WTC11 (cell line): ENCODE data around the gene CAMSAP1. TPM values are rescaled to one million over a fixed set of nuclear protein-coding genes. Genes with fewer than 3 reads are reported as not detected.

Experiments used
- ATAC-seq: fragments of 200-7000 bp; cut with Tn5 transposase; 2 replicates; pipeline ENCODE4 v1.10.0; 2021; ENCODE audit warnings: mild to moderate bottlenecking, moderate library complexity
- CTCF ChIA-PET: fragments of 300-600 bp; sonication (Branson Sonifier 250); formaldehyde crosslinking; loops from one replicate; lab custom pipeline; 2021; ENCODE audit warnings: antibody characterized with exemption; lab: Charles Lee
- POLR2A ChIA-PET: fragments of 350-600 bp; sonication (Branson Sonifier 250); formaldehyde crosslinking; loops from one replicate; lab custom pipeline; 2021; ENCODE audit warnings: antibody characterized with exemption; lab: Charles Lee
- DNase-seq: peaks from one replicate; pipeline ENCODE4 v3.0.0; 2021; ENCODE audit warnings: low spot score
- H3K27ac Mint-ChIP-seq: 2 replicates; pipeline ENCODE4 v1.8.0; 2021; ENCODE audit warnings: mixed read lengths
- H3K27me3 Mint-ChIP-seq: 2 replicates; pipeline ENCODE4 v1.8.0; 2021; ENCODE audit warnings: low read depth, mild to moderate bottlenecking, moderate library complexity, mixed read lengths
- H3K36me3 Mint-ChIP-seq: 2 replicates; pipeline ENCODE4 v1.8.0; 2021; ENCODE audit warnings: mixed read lengths
- H3K4me1 Mint-ChIP-seq: 2 replicates; pipeline ENCODE4 v1.8.0; 2022; ENCODE audit warnings: mixed read lengths
- H3K4me3 Mint-ChIP-seq: 2 replicates; pipeline ENCODE4 v1.8.0; 2021; ENCODE audit warnings: mild to moderate bottlenecking, moderate library complexity, mixed read lengths
- H3K9me3 Mint-ChIP-seq: 2 replicates; pipeline ENCODE4 v1.8.0; 2021; ENCODE audit warnings: mixed read lengths
- CBFB ChIP-seq: sonication (generic); formaldehyde crosslinking; IDR thresholded peaks from 2 replicates; pipeline ENCODE4 v1.8.1; 2022; ENCODE audit warnings: mild to moderate bottlenecking, low read depth, missing genetic modification reagents
- CREM ChIP-seq: sonication (generic); formaldehyde crosslinking; IDR thresholded peaks from 2 replicates; pipeline ENCODE4 v1.8.1; 2022; ENCODE audit warnings: mild to moderate bottlenecking, missing genetic modification reagents, moderate library complexity
- EMX1 ChIP-seq: fragments of 250-450 bp; sonication (Bioruptor Pico); IDR thresholded peaks from 2 replicates; pipeline ENCODE4 v1.8.0; 2021; ENCODE audit warnings: mild to moderate bottlenecking
- GTF2I ChIP-seq: fragments of 250-450 bp; sonication (Bioruptor Pico); conservative IDR thresholded peaks from 2 replicates; pipeline ENCODE4 v1.4.0; 2021; ENCODE audit warnings: mild to moderate bottlenecking
- JAZF1 ChIP-seq: fragments of 250-450 bp; sonication (Bioruptor Pico); IDR thresholded peaks from 2 replicates; pipeline ENCODE4 v1.9.0; 2021; ENCODE audit warnings: moderate library complexity, mild to moderate bottlenecking, inconsistent platforms
- JUN ChIP-seq: sonication (generic); formaldehyde crosslinking; IDR thresholded peaks from 2 replicates; pipeline ENCODE4 v1.8.0; 2023; ENCODE audit warnings: mild to moderate bottlenecking, missing genetic modification reagents
- NR2C2 ChIP-seq: sonication (generic); formaldehyde crosslinking; IDR thresholded peaks from 2 replicates; pipeline ENCODE4 v1.8.0; 2022; ENCODE audit warnings: mild to moderate bottlenecking, missing genetic modification reagents
- NR3C1 ChIP-seq: sonication (generic); formaldehyde crosslinking; conservative IDR thresholded peaks from 2 replicates; pipeline ENCODE4 v1.8.1; 2023; ENCODE audit warnings: low read depth, mild to moderate bottlenecking, missing genetic modification reagents
- PRRX2 ChIP-seq: fragments of 250-450 bp; sonication (Bioruptor Pico); IDR thresholded peaks from 2 replicates; pipeline ENCODE4 v1.8.0; 2021; ENCODE audit warnings: mild to moderate bottlenecking
- TCF7 ChIP-seq: sonication (generic); formaldehyde crosslinking; IDR thresholded peaks from 2 replicates; pipeline ENCODE4 v1.8.0; 2022; ENCODE audit warnings: mild to moderate bottlenecking, low read depth, missing genetic modification reagents, moderate library complexity
- ZNF263 ChIP-seq: sonication (generic); formaldehyde crosslinking; IDR thresholded peaks from 2 replicates; pipeline ENCODE4 v1.8.1; 2022; ENCODE audit warnings: low read depth, mild to moderate bottlenecking, moderate library complexity, missing genetic modification reagents
- ZNF416 ChIP-seq: fragments of 250-450 bp; sonication (Bioruptor Pico); IDR thresholded peaks from 2 replicates; pipeline ENCODE4 v1.9.0; 2021; ENCODE audit warnings: mild to moderate bottlenecking, inconsistent platforms
- total RNA-seq: library from RNA; stranded (reverse); gene quantifications from 3 replicates; pipeline ENCODE4 v1.2.3, GENCODE V29; 2021
- TF ChIP-seq, protein P1 (sequence below): sonication (generic); formaldehyde crosslinking; IDR thresholded peaks from 2 replicates; pipeline ENCODE4 v1.8.1; 2022; ENCODE audit warnings: mild to moderate bottlenecking, missing genetic modification reagents, moderate library complexity, borderline replicate concordance
- TF ChIP-seq, protein P2 (sequence below): sonication (generic); formaldehyde crosslinking; IDR thresholded peaks from 2 replicates; pipeline ENCODE4 v1.8.1; 2022; ENCODE audit warnings: low read depth, missing genetic modification reagents, borderline replicate concordance
- TF ChIP-seq, protein P3 (sequence below): sonication (generic); formaldehyde crosslinking; IDR thresholded peaks from 2 replicates; pipeline ENCODE4 v1.8.0; 2022; ENCODE audit warnings: missing genetic modification reagents
- TF ChIP-seq, protein P4 (sequence below): sonication (generic); formaldehyde crosslinking; IDR thresholded peaks from 2 replicates; pipeline ENCODE4 v1.8.0; 2022; ENCODE audit warnings: mild to moderate bottlenecking, missing genetic modification reagents
- TF ChIP-seq, protein P5 (sequence below): sonication (generic); formaldehyde crosslinking; IDR thresholded peaks from 2 replicates; pipeline ENCODE4 v1.8.0; 2022; ENCODE audit warnings: mild to moderate bottlenecking, missing genetic modification reagents
- TF ChIP-seq, protein P6 (sequence below): fragments of 250-450 bp; sonication (Bioruptor Pico); IDR thresholded peaks from 2 replicates; pipeline ENCODE4 v1.9.0; 2021; ENCODE audit warnings: moderate library complexity, mild to moderate bottlenecking, inconsistent platforms, borderline replicate concordance
- TF ChIP-seq, protein P7 (sequence below): fragments of 250-450 bp; sonication (Bioruptor Pico); IDR thresholded peaks from 2 replicates; pipeline ENCODE4 v1.9.0; 2021; ENCODE audit warnings: mild to moderate bottlenecking
- TF ChIP-seq, protein P8 (sequence below): sonication (generic); formaldehyde crosslinking; IDR thresholded peaks from 2 replicates; pipeline ENCODE4 v1.8.1; 2022; ENCODE audit warnings: missing genetic modification reagents, borderline replicate concordance

CAMSAP1 gene
- total RNA-seq, 1 experiment from 2014 or later, result 40.5 TPM

DNA sequence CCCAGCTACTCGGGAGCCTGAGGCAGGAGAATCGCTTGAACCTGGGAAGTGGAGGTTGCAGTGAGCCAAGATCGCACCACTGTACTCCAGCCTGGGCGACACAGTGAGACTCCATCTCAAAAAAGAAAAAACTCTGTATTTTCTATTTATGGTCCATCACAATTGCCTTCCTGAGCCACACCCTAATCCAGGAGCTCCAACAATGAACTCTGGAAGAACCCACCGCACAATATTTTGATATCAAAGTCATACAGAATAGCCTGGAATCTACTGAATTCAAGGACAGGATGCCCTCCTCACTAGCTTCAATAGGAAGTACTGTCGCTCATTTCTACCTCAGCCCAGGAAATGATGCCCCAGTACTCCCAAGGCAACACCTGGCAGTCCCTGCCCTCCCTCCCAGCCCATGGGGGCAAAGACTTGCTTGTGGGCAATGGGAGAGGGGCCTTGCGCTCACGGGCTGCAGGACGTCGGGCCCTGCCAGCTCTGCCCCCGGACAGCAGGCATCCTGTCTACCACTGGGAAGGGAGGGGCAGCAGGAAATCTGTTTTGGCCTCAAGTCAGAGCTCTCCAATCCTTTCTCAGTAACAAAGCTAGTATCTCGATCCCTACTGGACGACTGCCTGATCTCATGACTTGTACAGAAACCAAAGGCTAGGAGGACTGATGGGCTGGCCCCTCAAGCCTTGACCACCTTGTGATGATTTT is 34.1 kb upstream of the CAMSAP1 start (continued):
- TF ChIP-seq GTF2I (CRISPR knock-in tag) (no peak), NR2C2 (CRISPR knock-in tag) (no peak), EMX1 (CRISPR knock-in tag) (no peak), JUN (CRISPR knock-in tag) (no peak)
- TF ChIP-seq, protein P1, sequence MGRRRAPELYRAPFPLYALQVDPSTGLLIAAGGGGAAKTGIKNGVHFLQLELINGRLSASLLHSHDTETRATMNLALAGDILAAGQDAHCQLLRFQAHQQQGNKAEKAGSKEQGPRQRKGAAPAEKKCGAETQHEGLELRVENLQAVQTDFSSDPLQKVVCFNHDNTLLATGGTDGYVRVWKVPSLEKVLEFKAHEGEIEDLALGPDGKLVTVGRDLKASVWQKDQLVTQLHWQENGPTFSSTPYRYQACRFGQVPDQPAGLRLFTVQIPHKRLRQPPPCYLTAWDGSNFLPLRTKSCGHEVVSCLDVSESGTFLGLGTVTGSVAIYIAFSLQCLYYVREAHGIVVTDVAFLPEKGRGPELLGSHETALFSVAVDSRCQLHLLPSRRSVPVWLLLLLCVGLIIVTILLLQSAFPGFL (CRISPR knock-in tag), result no peak

DNA sequence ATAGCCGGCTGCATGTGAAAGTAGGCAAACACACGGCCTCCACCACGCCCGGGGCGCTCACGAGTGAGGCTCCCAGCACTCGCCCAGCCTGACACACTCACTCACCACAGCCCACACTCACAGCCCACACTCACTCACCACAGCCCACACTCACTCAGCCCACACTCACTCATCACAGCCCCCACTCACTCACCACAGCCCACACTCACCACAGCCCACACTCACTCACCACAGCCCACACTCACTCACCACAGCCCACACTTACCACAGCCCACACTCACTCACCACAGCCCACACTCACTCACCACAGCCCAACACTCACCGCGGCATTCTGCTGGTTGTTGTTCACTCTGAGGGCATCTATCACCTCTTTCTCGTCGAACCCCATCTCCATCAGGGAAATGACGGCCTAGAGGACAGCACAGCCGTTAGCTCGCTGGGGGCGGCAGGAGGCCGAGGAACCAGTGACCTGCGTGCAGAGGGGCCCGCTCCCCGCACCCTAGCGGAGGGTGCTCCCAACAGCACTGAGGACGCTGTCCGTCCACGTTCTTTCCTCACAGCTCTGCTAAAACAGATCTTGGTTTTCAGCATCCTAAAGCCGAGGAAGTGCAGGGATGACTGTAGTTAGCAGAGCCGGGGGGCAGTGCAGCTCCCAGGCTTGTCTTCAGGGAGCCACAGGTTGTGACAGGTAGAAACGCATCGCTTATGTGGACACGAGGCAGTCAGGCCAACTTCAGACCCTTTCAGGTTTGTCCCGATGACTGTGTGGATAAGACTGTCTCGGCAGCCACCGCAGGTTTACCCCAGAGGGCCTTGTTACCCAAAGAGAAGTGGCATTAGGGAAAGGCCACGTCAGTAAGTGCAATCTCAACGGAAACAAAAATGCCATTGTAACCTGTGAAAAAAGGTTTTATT is 32.3 kb upstream of the CAMSAP1 start:
- H3K4me1 Mint-ChIP-seq, result no peaks in the 10 kb centered on the region
- CTCF ChIA-PET, result interaction anchor here (0.7 kb wide), 1 partner anchor 147 kb away, joined by 3 read pairs; no protein-coding TSS in a partner anchor
- no peak for DNase-seq
- POLR2A ChIA-PET, result no interaction called here
- H3K4me3 Mint-ChIP-seq, result no peak overlapping the region
- H3K36me3 Mint-ChIP-seq, result peaks cover 73% of the 10 kb centered on the region
- H3K27ac Mint-ChIP-seq, result no peak overlapping the region
- H3K9me3 Mint-ChIP-seq, result peaks cover 8% of the 10 kb centered on the region
- no peaks in the 10 kb centered on the region for H3K27me3 Mint-ChIP-seq
- no peak for ATAC-seq
- TF ChIP-seq, protein P2, sequence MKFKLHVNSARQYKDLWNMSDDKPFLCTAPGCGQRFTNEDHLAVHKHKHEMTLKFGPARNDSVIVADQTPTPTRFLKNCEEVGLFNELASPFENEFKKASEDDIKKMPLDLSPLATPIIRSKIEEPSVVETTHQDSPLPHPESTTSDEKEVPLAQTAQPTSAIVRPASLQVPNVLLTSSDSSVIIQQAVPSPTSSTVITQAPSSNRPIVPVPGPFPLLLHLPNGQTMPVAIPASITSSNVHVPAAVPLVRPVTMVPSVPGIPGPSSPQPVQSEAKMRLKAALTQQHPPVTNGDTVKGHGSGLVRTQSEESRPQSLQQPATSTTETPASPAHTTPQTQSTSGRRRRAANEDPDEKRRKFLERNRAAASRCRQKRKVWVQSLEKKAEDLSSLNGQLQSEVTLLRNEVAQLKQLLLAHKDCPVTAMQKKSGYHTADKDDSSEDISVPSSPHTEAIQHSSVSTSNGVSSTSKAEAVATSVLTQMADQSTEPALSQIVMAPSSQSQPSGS (CRISPR knock-in tag), result no peak
- TF ChIP-seq, protein P3, sequence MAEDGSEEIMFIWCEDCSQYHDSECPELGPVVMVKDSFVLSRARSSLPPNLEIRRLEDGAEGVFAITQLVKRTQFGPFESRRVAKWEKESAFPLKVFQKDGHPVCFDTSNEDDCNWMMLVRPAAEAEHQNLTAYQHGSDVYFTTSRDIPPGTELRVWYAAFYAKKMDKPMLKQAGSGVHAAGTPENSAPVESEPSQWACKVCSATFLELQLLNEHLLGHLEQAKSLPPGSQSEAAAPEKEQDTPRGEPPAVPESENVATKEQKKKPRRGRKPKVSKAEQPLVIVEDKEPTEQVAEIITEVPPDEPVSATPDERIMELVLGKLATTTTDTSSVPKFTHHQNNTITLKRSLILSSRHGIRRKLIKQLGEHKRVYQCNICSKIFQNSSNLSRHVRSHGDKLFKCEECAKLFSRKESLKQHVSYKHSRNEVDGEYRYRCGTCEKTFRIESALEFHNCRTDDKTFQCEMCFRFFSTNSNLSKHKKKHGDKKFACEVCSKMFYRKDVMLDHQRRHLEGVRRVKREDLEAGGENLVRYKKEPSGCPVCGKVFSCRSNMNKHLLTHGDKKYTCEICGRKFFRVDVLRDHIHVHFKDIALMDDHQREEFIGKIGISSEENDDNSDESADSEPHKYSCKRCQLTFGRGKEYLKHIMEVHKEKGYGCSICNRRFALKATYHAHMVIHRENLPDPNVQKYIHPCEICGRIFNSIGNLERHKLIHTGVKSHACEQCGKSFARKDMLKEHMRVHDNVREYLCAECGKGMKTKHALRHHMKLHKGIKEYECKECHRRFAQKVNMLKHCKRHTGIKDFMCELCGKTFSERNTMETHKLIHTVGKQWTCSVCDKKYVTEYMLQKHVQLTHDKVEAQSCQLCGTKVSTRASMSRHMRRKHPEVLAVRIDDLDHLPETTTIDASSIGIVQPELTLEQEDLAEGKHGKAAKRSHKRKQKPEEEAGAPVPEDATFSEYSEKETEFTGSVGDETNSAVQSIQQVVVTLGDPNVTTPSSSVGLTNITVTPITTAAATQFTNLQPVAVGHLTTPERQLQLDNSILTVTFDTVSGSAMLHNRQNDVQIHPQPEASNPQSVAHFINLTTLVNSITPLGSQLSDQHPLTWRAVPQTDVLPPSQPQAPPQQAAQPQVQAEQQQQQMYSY, result no peak
- TF ChIP-seq, protein P4, sequence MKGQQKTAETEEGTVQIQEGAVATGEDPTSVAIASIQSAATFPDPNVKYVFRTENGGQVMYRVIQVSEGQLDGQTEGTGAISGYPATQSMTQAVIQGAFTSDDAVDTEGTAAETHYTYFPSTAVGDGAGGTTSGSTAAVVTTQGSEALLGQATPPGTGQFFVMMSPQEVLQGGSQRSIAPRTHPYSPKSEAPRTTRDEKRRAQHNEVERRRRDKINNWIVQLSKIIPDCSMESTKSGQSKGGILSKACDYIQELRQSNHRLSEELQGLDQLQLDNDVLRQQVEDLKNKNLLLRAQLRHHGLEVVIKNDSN (CRISPR knock-in tag), result no peak
- TF ChIP-seq, protein P5, sequence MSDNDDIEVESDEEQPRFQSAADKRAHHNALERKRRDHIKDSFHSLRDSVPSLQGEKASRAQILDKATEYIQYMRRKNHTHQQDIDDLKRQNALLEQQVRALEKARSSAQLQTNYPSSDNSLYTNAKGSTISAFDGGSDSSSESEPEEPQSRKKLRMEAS (CRISPR knock-in tag), result no peak
- TF ChIP-seq JAZF1 (CRISPR knock-in tag) (no peak), CBFB (CRISPR knock-in tag) (no peak), TCF7 (CRISPR knock-in tag) (no peak), PRRX2 (CRISPR knock-in tag) (no peak), EMX1 (CRISPR knock-in tag) (no peak), NR3C1 (CRISPR knock-in tag) (no peak), ZNF263 (CRISPR knock-in tag) (no peak), ZNF416 (no peak), CREM (no peak)
- TF ChIP-seq, protein P6, sequence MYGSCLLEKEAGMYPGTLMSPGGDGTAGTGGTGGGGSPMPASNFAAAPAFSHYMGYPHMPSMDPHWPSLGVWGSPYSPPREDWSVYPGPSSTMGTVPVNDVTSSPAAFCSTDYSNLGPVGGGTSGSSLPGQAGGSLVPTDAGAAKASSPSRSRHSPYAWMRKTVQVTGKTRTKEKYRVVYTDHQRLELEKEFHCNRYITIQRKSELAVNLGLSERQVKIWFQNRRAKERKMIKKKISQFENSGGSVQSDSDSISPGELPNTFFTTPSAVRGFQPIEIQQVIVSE (CRISPR knock-in tag), result no peak
- TF ChIP-seq, protein P7, sequence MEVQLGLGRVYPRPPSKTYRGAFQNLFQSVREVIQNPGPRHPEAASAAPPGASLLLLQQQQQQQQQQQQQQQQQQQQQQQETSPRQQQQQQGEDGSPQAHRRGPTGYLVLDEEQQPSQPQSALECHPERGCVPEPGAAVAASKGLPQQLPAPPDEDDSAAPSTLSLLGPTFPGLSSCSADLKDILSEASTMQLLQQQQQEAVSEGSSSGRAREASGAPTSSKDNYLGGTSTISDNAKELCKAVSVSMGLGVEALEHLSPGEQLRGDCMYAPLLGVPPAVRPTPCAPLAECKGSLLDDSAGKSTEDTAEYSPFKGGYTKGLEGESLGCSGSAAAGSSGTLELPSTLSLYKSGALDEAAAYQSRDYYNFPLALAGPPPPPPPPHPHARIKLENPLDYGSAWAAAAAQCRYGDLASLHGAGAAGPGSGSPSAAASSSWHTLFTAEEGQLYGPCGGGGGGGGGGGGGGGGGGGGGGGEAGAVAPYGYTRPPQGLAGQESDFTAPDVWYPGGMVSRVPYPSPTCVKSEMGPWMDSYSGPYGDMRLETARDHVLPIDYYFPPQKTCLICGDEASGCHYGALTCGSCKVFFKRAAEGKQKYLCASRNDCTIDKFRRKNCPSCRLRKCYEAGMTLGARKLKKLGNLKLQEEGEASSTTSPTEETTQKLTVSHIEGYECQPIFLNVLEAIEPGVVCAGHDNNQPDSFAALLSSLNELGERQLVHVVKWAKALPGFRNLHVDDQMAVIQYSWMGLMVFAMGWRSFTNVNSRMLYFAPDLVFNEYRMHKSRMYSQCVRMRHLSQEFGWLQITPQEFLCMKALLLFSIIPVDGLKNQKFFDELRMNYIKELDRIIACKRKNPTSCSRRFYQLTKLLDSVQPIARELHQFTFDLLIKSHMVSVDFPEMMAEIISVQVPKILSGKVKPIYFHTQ, result no peak
- TF ChIP-seq, protein P8, sequence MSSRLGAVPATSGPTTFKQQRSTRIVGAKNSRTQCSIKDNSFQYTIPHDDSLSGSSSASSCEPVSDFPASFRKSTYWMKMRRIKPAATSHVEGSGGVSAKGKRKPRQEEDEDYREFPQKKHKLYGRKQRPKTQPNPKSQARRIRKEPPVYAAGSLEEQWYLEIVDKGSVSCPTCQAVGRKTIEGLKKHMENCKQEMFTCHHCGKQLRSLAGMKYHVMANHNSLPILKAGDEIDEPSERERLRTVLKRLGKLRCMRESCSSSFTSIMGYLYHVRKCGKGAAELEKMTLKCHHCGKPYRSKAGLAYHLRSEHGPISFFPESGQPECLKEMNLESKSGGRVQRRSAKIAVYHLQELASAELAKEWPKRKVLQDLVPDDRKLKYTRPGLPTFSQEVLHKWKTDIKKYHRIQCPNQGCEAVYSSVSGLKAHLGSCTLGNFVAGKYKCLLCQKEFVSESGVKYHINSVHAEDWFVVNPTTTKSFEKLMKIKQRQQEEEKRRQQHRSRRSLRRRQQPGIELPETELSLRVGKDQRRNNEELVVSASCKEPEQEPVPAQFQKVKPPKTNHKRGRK, result no peak
